Measurements from ENCODE around the gene C1orf232.

The C1orf232 gene

GRCh38 chr1:26190373-26190987 lies 21.7 kb upstream of the C1orf232 start, which contains the start of gene CATSPER4:
Gene CATSPER4, plus strand, starts transcription at chr1:26190602. Its CDS starts 26 bp downstream, at chr1:26190628.
- Histone ChIP-seq H3K27ac (ENCODE audit: low read depth, low read length) (no peak within 1 kb of the TSS), H3K27me3 (ENCODE audit: control insufficient read depth in 1 of 2, insufficient read depth in 2 of 2, low read length in 2 of 2) (no peaks in the 10 kb centered on the region), H3K4me1 (ENCODE audit: insufficient read depth, low read length) (no peaks in the 10 kb centered on the region), H3K9ac (ENCODE audit: low read length) (no peak within 1 kb of the TSS), H3K4me3 (ENCODE audit: low read depth in 1 of 2, low read length in 2 of 2) (no peak within 1 kb of the TSS), H3K36me3 (ENCODE audit: insufficient read depth, low read length) (no peaks in the 10 kb centered on the region), H3K9me3 (ENCODE audit: low read length) (no peaks in the 10 kb centered on the region)

DNA sequence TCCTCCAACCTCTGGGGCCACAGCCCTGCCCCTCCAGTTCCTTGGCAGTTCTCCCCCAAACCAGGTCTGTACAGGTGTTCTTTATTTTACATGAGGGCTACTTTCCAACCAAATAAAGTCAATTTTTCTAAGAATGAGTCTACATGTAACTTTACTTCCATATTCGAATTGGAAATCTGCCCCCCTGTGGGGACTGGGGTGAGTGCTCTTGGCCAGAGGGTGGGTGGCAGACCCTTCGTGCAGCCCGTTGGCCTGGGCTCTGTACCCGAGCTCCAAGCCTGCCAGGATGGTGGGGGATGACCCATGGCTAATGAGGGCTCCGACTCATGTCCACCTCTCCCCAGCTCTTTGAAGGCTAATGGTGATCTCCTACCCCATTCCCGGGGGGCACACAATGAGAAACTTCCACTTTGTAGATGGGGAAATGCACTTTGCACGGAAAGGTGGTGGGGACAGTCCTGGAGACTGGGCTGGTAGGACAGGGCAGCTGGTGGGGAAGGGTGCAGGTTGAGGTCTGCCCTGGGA lies 21.1 kb upstream of the C1orf232 start:
- Histone ChIP-seq H3K9ac (ENCODE audit: low read length) (no peak overlapping the region), H3K36me3 (ENCODE audit: insufficient read depth, low read length) (no peaks in the 10 kb centered on the region), H3K9me3 (ENCODE audit: low read length) (no peaks in the 10 kb centered on the region), H3K4me1 (ENCODE audit: insufficient read depth, low read length) (no peaks in the 10 kb centered on the region), H3K27me3 (ENCODE audit: control insufficient read depth in 1 of 2, insufficient read depth in 2 of 2, low read length in 2 of 2) (no peaks in the 10 kb centered on the region), H3K27ac (ENCODE audit: low read depth, low read length) (no peak overlapping the region), H3K4me3 (ENCODE audit: low read depth in 1 of 2, low read length in 2 of 2) (no peak overlapping the region)

- H3K27ac ChIP-seq (ENCODE audit: low read depth, low read length), result no peak overlapping the region
- H3K36me3 ChIP-seq (ENCODE audit: insufficient read depth, low read length), result no peaks in the 10 kb centered on the region
- H3K27me3 ChIP-seq (ENCODE audit: control insufficient read depth in 1 of 2, insufficient read depth in 2 of 2, low read length in 2 of 2), result no peaks in the 10 kb centered on the region
- H3K4me3 ChIP-seq (ENCODE audit: low read depth in 1 of 2, low read length in 2 of 2), result no peak overlapping the region
- no peaks in the 10 kb centered on the region for H3K9me3 ChIP-seq (ENCODE audit: low read length)
- H3K4me1 ChIP-seq (ENCODE audit: insufficient read depth, low read length), result no peaks in the 10 kb centered on the region
- H3K9ac ChIP-seq (ENCODE audit: low read length), result no peak overlapping the region
Measured at GRCh38 chr1:26189331-26189730, 20.6 kb upstream of the C1orf232 start.

GRCh38 chr1:26188477-26188876 lies 19.7 kb upstream of the C1orf232 start:
- Histone ChIP-seq H3K9ac (ENCODE audit: low read length) (no peak overlapping the region), H3K36me3 (ENCODE audit: insufficient read depth, low read length) (no peaks in the 10 kb centered on the region)

DNA sequence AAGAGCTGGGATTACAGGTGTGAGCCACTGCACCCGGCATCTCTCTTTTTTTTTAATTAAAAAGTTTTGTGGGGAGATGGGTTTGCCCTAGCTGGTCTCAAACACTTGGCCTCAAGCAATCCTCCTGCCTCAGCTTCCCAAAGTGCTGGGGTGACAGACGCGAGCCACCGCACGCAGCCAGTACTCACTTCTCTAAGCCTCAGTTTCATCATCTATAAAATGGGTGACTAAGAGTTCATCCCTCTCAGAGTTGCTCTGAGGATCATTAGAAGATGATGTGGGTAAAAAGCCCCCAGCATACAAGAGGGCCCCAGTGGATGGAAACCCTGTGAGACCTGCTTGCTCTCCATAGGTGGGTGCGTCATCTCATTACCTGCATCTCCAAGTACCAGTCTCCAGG lies 19.1 kb upstream of the C1orf232 start:
- Histone ChIP-seq H3K27ac (ENCODE audit: low read depth, low read length) (no peak overlapping the region), H3K27me3 (ENCODE audit: control insufficient read depth in 1 of 2, insufficient read depth in 2 of 2, low read length in 2 of 2) (no peaks in the 10 kb centered on the region), H3K4me1 (ENCODE audit: insufficient read depth, low read length) (no peaks in the 10 kb centered on the region), H3K9me3 (ENCODE audit: low read length) (no peaks in the 10 kb centered on the region), H3K36me3 (ENCODE audit: insufficient read depth, low read length) (no peaks in the 10 kb centered on the region), H3K4me3 (ENCODE audit: low read depth in 1 of 2, low read length in 2 of 2) (no peak overlapping the region), H3K9ac (ENCODE audit: low read length) (no peak overlapping the region)

More at GRCh38 chr1:26188477-26188876, 19.7 kb upstream of the C1orf232 start:
- Histone ChIP-seq H3K27me3 (ENCODE audit: control insufficient read depth in 1 of 2, insufficient read depth in 2 of 2, low read length in 2 of 2) (no peaks in the 10 kb centered on the region), H3K9me3 (ENCODE audit: low read length) (no peaks in the 10 kb centered on the region), H3K4me3 (ENCODE audit: low read depth in 1 of 2, low read length in 2 of 2) (no peak overlapping the region), H3K4me1 (ENCODE audit: insufficient read depth, low read length) (no peaks in the 10 kb centered on the region), H3K27ac (ENCODE audit: low read depth, low read length) (no peak overlapping the region)

DNA sequence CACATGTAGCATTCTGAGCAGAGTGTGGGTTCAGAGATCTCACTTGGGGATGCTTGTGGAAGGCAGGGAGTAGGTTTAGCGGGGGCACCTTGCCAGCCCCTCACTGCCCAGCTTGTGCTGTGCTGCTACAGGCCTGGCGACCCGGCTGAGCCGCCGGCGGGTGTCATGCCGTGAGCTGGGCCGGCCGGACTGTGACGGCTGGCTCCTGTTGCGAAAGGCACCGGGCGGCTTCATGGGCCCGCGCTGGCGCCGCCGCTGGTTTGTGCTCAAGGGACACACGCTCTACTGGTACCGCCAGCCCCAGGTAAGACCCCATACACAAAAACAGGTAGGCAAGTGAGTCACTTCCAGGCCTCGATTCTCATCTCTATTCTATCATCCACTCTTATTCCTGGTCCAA lies 16.1 kb upstream of the C1orf232 start:
- Histone ChIP-seq H3K27ac (ENCODE audit: low read depth, low read length) (no peak overlapping the region), H3K27me3 (ENCODE audit: control insufficient read depth in 1 of 2, insufficient read depth in 2 of 2, low read length in 2 of 2) (no peaks in the 10 kb centered on the region), H3K4me3 (ENCODE audit: low read depth in 1 of 2, low read length in 2 of 2) (no peak overlapping the region), H3K36me3 (ENCODE audit: insufficient read depth, low read length) (no peaks in the 10 kb centered on the region), H3K9me3 (ENCODE audit: low read length) (no peaks in the 10 kb centered on the region), H3K4me1 (ENCODE audit: insufficient read depth, low read length) (no peaks in the 10 kb centered on the region), H3K9ac (ENCODE audit: low read length) (no peak overlapping the region)

DNA sequence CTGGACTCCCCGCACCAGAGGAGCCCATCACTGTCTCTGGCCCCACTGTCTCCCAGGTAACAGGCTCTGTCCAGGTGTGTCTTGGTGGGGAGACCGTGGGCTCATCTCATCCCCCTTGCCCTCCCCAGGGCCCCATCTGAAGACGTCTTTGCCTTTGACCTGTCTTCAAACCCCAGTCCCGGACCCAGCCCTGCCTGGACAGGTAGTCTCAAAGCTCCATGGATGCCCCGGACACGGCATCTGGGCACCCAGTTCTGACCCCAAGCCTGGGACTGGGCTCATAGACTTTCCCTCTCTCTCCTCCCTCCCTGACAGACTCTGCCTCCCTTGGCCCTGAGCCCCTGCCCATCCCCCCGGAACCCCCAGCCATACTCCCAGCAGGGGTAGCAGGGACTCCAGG lies 15.3 kb upstream of the C1orf232 start:
- no peaks in the 10 kb centered on the region for H3K4me1 ChIP-seq (ENCODE audit: insufficient read depth, low read length)
- H3K9ac ChIP-seq (ENCODE audit: low read length), result no peak overlapping the region
- no peak overlapping the region for H3K4me3 ChIP-seq (ENCODE audit: low read depth in 1 of 2, low read length in 2 of 2)
- H3K9me3 ChIP-seq (ENCODE audit: low read length), result no peaks in the 10 kb centered on the region
- H3K36me3 ChIP-seq (ENCODE audit: insufficient read depth, low read length), result no peaks in the 10 kb centered on the region
- no peak overlapping the region for H3K27ac ChIP-seq (ENCODE audit: low read depth, low read length)
- H3K27me3 ChIP-seq (ENCODE audit: control insufficient read depth in 1 of 2, insufficient read depth in 2 of 2, low read length in 2 of 2), result no peaks in the 10 kb centered on the region

GRCh38 chr1:26182383-26182696 lies 13.6 kb upstream of the C1orf232 start:
- no peaks in the 10 kb centered on the region for H3K36me3 ChIP-seq (ENCODE audit: insufficient read depth, low read length)
- no peak overlapping the region for H3K4me3 ChIP-seq (ENCODE audit: low read depth in 1 of 2, low read length in 2 of 2)
- H3K9me3 ChIP-seq (ENCODE audit: low read length), result no peaks in the 10 kb centered on the region
- no peaks in the 10 kb centered on the region for H3K27me3 ChIP-seq (ENCODE audit: control insufficient read depth in 1 of 2, insufficient read depth in 2 of 2, low read length in 2 of 2)
- H3K4me1 ChIP-seq (ENCODE audit: insufficient read depth, low read length), result no peaks in the 10 kb centered on the region
- H3K27ac ChIP-seq (ENCODE audit: low read depth, low read length), result no peak overlapping the region
- H3K9ac ChIP-seq (ENCODE audit: low read length), result no peak overlapping the region

DNA sequence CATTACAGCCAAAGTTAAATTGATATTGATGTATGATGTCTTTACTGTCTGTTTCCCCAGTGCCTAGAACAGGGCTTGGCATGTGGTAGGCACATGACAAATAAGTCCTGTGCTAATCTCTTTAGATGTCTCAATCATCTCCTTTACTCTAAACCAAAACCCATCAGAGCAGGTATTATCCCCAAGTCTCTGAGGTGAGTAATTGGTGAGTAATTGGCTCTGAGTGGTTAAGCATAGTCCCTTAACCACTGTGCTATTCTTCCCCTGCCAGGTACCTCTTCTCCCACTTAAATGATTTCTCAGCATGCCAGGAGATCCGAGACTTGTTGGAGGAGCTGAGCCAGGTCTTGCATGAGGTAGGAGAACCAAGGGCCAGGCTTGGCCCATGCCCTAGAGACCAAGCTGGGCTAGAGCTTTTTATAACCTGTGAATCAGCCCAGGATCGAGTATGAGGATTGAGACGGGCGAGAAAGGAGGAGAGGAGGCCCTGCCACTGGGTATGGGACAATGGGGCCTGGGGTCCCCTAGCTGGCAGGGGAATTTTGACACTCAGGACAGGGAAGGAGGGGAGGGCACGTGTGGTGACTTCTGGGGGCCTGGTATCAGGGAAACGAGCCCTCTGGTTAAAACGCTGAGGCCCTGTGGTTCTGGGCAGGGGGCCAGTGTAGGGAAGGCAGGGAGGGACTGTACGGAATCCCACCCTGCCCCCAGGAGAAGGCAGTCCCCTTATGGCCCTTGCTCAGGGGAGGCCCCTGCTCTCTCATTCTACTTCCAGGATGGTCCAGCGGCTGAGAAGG lies 13.0 kb upstream of the C1orf232 start:
- Histone ChIP-seq H3K27ac (ENCODE audit: low read depth, low read length) (no peak overlapping the region), H3K9me3 (ENCODE audit: low read length) (no peaks in the 10 kb centered on the region), H3K36me3 (ENCODE audit: insufficient read depth, low read length) (no peaks in the 10 kb centered on the region), H3K9ac (ENCODE audit: low read length) (no peak overlapping the region), H3K27me3 (ENCODE audit: control insufficient read depth in 1 of 2, insufficient read depth in 2 of 2, low read length in 2 of 2) (no peaks in the 10 kb centered on the region), H3K4me1 (ENCODE audit: insufficient read depth, low read length) (no peaks in the 10 kb centered on the region), H3K4me3 (ENCODE audit: low read depth in 1 of 2, low read length in 2 of 2) (no peak overlapping the region)

- no peak overlapping the region for H3K27ac ChIP-seq (ENCODE audit: low read depth, low read length)
- H3K9me3 ChIP-seq (ENCODE audit: low read length), result no peaks in the 10 kb centered on the region
- no peaks in the 10 kb centered on the region for H3K36me3 ChIP-seq (ENCODE audit: insufficient read depth, low read length)
- H3K9ac ChIP-seq (ENCODE audit: low read length), result no peak overlapping the region
- no peak overlapping the region for H3K4me3 ChIP-seq (ENCODE audit: low read depth in 1 of 2, low read length in 2 of 2)
- H3K27me3 ChIP-seq (ENCODE audit: control insufficient read depth in 1 of 2, insufficient read depth in 2 of 2, low read length in 2 of 2), result no peaks in the 10 kb centered on the region
- H3K4me1 ChIP-seq (ENCODE audit: insufficient read depth, low read length), result no peaks in the 10 kb centered on the region
Measured at GRCh38 chr1:26180010-26180506, 11.3 kb upstream of the C1orf232 start.

- H3K9me3 ChIP-seq (ENCODE audit: low read length), result no peaks in the 10 kb centered on the region
- no peaks in the 10 kb centered on the region for H3K4me1 ChIP-seq (ENCODE audit: insufficient read depth, low read length)
- no peaks in the 10 kb centered on the region for H3K36me3 ChIP-seq (ENCODE audit: insufficient read depth, low read length)
- H3K4me3 ChIP-seq (ENCODE audit: low read depth in 1 of 2, low read length in 2 of 2), result no peak within 1 kb of the TSS
- H3K27me3 ChIP-seq (ENCODE audit: control insufficient read depth in 1 of 2, insufficient read depth in 2 of 2, low read length in 2 of 2), result no peaks in the 10 kb centered on the region
- no peak within 1 kb of the TSS for H3K27ac ChIP-seq (ENCODE audit: low read depth, low read length)
- H3K9ac ChIP-seq (ENCODE audit: low read length), result no peak within 1 kb of the TSS
Measured at GRCh38 chr1:26177182-26177684, 8.5 kb upstream of the C1orf232 start, which contains the start of gene CNKSR1. Gene CNKSR1, plus strand, starts transcription at chr1:26177491. Its CDS starts 57 bp downstream, at chr1:26177548.

All from muscle layer of colon (tissue), 2 donors.